IgD-negative memory B cell (primary cell): ENCODE data around the gene RNF5. TPM values are rescaled to one million over a fixed set of nuclear protein-coding genes. Genes with fewer than 3 reads are reported as not detected.
"Not testable (repeated sequence)": the region's sequence is repeated elsewhere in the genome, so short reads cannot be mapped to it uniquely, and the experiment has no call there.

Experiments used
- H3K27ac Mint-ChIP-seq, 3 donors: one replicate each; pipeline ENCODE4 v1.8.0; 2020 to 2022; ENCODE audit warnings: mild to moderate bottlenecking in 3 of 3, mixed read lengths in 3 of 3, moderate library complexity in 1 of 3
- H3K27me3 Mint-ChIP-seq: one replicate; pipeline ENCODE4 v1.8.0; 2021; ENCODE audit warnings: mixed read lengths
- H3K36me3 Mint-ChIP-seq: one replicate; pipeline ENCODE4 v1.8.0; 2020; ENCODE audit warnings: mild to moderate bottlenecking, mixed read lengths
- H3K4me1 Mint-ChIP-seq, 3 donors: one replicate each; pipeline ENCODE4 v1.8.0; 2020 to 2022; ENCODE audit warnings: mixed read lengths in 3 of 3, mild to moderate bottlenecking in 1 of 3
- H3K4me3 Mint-ChIP-seq, 4 donors: one replicate each; pipeline ENCODE4 v1.8.0; 2020 to 2022; ENCODE audit warnings: mild to moderate bottlenecking in 4 of 4, mixed read lengths in 4 of 4, moderate library complexity in 3 of 4
- H3K9me3 Mint-ChIP-seq, 3 donors: one replicate each; pipeline ENCODE4 v1.8.0; 2020 to 2021; ENCODE audit warnings: mixed read lengths in 3 of 3, mild to moderate bottlenecking in 1 of 3
- polyA plus RNA-seq: library from polyadenylated mRNA; unstranded; fragments of 300-500 nt; fragmentation: Illumina TruSeq; gene quantifications from one replicate; pipeline ENCODE4 v1.2.3, GENCODE V29; 2021

The RNF5 gene, protein sequence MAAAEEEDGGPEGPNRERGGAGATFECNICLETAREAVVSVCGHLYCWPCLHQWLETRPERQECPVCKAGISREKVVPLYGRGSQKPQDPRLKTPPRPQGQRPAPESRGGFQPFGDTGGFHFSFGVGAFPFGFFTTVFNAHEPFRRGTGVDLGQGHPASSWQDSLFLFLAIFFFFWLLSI
- 88.8 TPM for polyA plus RNA-seq

DNA sequence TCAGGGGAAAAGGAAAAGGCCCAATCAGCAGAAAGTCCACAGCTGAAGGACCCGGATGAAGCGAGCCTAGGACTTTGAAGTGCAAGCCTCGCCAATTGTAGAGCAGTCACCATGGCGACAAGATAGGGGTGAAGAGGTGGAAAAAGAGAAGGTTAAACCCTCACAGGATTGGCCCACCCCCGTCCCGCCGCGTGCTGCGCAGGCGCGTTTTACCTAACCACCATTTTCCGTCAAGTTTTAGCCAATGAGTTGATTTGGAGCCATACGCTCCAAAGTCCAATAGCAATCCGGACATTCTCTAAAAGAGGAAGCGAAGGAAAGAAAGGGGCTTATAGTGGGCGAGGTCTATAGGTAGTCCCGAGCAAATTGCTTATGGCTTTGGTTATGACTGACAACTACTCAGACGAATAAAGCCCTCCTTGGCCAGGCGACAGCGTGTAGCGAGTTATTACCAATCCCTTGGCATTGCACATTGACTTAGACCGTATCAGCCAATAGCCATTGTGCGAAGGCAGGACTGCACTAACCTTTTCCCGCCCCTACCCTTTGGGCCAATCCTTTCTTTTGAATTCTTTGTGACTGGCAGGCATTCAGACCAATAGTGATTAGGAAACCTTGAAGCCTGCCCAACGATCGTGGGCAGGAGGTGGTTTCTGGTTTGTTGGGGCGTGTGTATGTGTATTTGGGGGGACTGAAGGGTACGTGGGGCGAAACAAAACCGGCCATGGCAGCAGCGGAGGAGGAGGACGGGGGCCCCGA, at the start of gene RNF5:
RNF5 (plus strand) TSS at position 618 of the 759 bp plus-strand sequence; CDS start at position 725, 107 bp downstream.
- Mint-ChIP-seq H3K27ac (peak within 1 kb of the TSS; percentile 94 to 99 (median 98)), H3K4me3 (peak within 1 kb of the TSS; percentile 72 to 95 (median 93)), H3K9me3 (no peaks in the 10 kb centered on the region), H3K27me3 (no peaks in the 10 kb centered on the region), H3K4me1 (peaks cover 22 to 54% (median 31%) of the 10 kb centered on the region in 3 donors), H3K36me3 (peaks cover 5% of the 10 kb centered on the region)

DNA sequence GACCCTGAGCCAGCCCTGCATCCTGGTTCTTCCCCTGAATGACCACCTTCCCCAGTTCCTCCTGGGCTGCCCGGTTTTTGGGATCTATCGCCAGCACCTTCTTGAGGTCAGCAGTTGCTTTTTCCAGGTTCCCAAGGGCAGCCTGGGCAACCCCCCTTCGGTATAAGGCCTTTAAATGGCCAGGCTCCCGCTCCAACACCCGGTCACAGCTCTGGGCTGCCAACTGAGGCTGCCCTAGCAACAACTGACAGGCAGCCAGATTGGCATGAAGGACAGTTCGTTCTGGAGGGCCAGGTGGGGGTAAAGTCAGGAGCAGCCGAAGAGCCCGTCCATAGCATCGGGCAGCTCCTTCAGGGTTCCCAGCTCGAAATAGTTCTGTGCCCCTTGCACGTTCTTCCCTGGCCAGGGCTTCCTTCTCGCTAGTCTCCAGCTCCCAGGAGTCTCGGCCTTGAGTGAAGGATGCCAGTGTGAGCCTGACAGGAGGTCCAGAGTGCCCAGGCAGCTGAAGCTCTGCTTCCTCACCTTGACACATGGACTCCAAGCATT, 49.4 kb upstream of the RNF5 start:
- H3K4me3 Mint-ChIP-seq = peak overlapping the region; percentile 93 to 100 (median 100)
- H3K9me3 Mint-ChIP-seq = peaks cover 0 to 2% (median 0%) of the 10 kb centered on the region in 3 donors
- peaks cover 6% of the 10 kb centered on the region for H3K36me3 Mint-ChIP-seq
- H3K27me3 Mint-ChIP-seq = peaks cover 4% of the 10 kb centered on the region
- H3K27ac Mint-ChIP-seq = peak overlapping the region; percentile 89 to 98 (median 92)
- H3K4me1 Mint-ChIP-seq = peaks cover 20 to 37% (median 24%) of the 10 kb centered on the region in 3 donors

DNA sequence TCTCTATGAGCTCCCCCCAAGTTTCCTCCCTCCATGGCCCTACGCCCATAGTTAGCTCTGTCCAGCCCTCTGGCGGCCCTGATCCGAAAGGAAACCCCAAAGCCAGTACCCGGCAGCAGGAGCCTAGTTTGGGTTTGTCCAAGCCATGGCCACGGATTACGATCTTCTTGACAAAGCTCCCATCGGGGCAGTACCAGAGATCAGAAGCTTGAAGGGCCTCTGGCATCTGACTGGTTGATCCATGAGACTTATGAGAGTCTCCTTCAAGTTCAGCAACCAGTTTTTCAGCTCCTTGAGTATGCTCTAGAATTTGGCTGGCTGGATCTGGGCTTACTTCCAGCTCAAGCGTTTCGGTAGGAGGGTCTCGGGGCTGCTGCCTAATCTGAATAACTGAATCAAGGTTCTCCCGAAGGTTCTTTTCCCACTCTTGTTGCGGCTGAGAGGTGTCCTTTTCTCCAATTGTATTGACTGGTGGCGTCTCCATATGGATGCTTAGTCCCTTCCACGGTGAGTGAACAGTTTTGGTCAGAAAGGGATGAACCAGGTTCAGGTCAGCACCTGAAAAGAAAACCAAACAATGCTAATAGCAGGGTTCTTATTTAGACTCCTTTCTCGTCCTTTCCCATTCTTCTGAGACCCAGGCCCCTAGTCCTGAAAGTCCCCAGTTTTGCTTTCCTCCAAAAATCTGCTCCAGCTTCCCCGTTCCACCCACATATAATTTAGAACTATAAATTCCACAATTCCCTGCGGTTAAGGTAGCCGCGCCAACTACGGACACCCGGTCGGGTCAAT, 48.7 kb upstream of the RNF5 start:
- peak overlapping the region; percentile 77 to 95 (median 91) for H3K27ac Mint-ChIP-seq
- peaks cover 0 to 2% (median 0%) of the 10 kb centered on the region in 3 donors for H3K9me3 Mint-ChIP-seq
- peaks cover 6% of the 10 kb centered on the region for H3K36me3 Mint-ChIP-seq
- H3K4me1 Mint-ChIP-seq = peaks cover 18 to 33% (median 24%) of the 10 kb centered on the region in 3 donors
- peaks cover 5% of the 10 kb centered on the region for H3K27me3 Mint-ChIP-seq
- H3K4me3 Mint-ChIP-seq = peak overlapping the region; percentile 86 to 98 (median 94)

DNA sequence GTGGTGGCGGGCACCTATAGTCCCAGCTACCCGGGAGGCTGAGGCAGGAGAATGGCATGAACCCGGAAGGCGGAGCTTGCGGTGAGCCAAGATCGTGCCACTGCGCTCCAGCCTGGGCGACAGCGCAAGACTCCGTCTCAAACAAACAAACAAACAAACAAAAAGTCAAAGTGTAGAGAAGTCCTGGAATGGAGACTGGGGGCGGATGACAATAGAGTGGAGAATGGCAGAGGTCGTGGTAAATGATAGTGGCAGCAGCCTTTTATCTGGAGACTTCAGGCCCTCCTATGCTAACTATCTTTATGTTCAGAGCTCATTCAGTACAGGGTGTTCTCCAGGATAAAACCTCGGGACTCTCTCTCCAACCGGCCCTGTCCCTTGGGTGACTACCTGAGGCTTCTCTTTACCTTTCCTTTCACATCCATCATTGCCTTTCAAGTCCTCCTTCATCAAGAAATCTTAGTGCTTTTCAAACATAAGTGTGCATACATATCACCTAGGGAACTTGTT, 46.7 kb upstream of the RNF5 start:
- Mint-ChIP-seq H3K4me1 (peaks cover 15 to 28% (median 24%) of the 10 kb centered on the region in 3 donors), H3K36me3 (peaks cover 6% of the 10 kb centered on the region), H3K27ac (peak overlapping the region in 1 of 3 donors; percentile 27), H3K9me3 (peaks cover 0 to 2% (median 0%) of the 10 kb centered on the region in 3 donors), H3K4me3 (peak overlapping the region; percentile 39 to 56 (median 50)), H3K27me3 (peaks cover 9% of the 10 kb centered on the region)

DNA sequence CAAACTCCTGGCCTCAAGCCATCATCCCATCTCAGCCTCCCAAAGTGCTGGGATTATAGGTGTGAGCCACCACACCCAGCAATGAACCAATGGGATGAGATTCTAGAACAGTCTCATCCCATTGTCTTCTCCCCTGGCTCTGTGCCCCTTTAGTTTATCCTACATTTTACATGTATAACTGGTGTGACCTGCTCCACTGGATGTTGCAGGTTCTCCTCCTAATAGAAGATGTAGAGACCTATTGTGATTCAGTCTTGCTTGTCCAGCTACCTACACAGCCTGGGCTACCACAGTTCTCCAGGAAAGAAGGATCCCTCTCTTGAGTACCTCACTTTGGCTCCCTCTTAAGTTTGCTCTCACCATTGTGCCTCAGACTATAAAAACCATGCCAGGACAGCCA, 46.1 kb upstream of the RNF5 start:
- peaks cover 11 to 23% (median 20%) of the 10 kb centered on the region in 3 donors for H3K4me1 Mint-ChIP-seq
- peaks cover 0 to 2% (median 0%) of the 10 kb centered on the region in 3 donors for H3K9me3 Mint-ChIP-seq
- peaks cover 9% of the 10 kb centered on the region for H3K27me3 Mint-ChIP-seq
- H3K36me3 Mint-ChIP-seq = peaks cover 3% of the 10 kb centered on the region
- no peak overlapping the region for H3K27ac Mint-ChIP-seq
- peak overlapping the region in 1 of 4 donors; percentile 18 for H3K4me3 Mint-ChIP-seq

DNA sequence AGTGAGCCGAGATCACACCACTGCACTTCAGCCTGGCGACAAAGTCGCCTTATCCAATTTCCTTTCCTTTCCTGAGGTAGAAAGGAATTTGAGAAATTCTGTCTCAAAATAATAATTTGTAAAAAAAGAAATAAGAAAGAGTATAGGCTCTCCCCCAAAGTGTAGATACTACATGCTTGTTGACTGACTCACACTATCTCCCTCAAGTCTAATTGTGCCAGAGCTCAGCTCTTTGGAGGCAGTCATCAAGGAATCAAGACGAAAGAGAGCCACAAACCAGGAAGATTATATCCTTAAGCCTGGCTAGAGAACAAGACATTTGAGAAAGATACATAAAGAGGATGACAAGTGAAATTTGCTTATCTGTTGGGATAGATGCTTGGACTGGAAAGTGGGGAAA, 44.4 kb upstream of the RNF5 start:
- no peak overlapping the region for H3K4me3 Mint-ChIP-seq
- H3K36me3 Mint-ChIP-seq = no peaks in the 10 kb centered on the region
- peaks cover 9% of the 10 kb centered on the region for H3K27me3 Mint-ChIP-seq
- peaks cover 0 to 2% (median 0%) of the 10 kb centered on the region in 3 donors for H3K9me3 Mint-ChIP-seq
- H3K27ac Mint-ChIP-seq = no peak overlapping the region
- H3K4me1 Mint-ChIP-seq = peaks cover 3 to 13% (median 12%) of the 10 kb centered on the region in 3 donors

DNA sequence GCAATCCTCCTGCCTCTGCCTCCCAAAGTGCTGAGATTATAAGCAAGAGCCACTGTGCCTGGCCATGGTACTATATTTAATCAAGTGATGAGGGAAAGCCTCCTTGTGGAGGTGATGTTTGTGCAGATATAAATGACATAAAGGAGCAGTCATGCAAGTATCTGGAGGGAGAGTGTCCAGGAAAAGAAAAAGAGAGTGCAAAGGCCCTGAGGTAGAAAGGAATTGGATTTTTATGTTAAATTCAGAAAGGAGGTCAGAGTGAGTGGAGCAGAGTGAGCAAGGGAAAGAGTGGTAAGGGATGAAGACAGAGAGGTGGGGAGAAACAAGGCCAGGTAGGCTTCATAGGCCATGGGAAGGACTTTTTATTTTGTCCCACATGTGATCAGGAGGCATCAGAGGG, 40.8 kb upstream of the RNF5 start:
- no peaks in the 10 kb centered on the region for H3K4me1 Mint-ChIP-seq
- peaks cover 1% of the 10 kb centered on the region for H3K36me3 Mint-ChIP-seq
- H3K27ac Mint-ChIP-seq = no peak overlapping the region
- H3K27me3 Mint-ChIP-seq = peaks cover 8% of the 10 kb centered on the region
- no peak overlapping the region for H3K4me3 Mint-ChIP-seq
- no peaks in the 10 kb centered on the region for H3K9me3 Mint-ChIP-seq

DNA sequence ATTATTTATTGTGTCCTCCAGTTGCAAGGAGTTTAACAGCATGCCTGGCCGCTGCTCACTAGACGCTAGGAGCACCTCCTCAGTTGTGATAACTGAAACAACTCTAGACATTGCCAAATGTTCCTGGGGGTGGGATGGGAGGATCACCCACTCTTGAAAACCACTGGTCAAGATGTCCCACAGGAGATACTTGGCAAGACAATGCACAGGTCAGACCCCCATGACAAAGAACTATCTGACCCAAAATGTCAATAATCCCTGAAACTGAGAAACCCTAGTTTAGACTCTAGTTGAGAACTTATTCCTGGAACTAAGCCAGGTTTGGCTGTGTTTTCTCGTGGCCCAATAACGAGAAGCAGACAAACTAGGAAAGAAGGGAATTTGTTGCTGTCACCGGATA, 38.6 kb upstream of the RNF5 start:
- H3K9me3 Mint-ChIP-seq = no peaks in the 10 kb centered on the region
- no peak overlapping the region for H3K27ac Mint-ChIP-seq
- H3K4me1 Mint-ChIP-seq = no peaks in the 10 kb centered on the region
- H3K27me3 Mint-ChIP-seq = peaks cover 6% of the 10 kb centered on the region
- H3K4me3 Mint-ChIP-seq = no peak overlapping the region
- H3K36me3 Mint-ChIP-seq = peaks cover 1% of the 10 kb centered on the region

DNA sequence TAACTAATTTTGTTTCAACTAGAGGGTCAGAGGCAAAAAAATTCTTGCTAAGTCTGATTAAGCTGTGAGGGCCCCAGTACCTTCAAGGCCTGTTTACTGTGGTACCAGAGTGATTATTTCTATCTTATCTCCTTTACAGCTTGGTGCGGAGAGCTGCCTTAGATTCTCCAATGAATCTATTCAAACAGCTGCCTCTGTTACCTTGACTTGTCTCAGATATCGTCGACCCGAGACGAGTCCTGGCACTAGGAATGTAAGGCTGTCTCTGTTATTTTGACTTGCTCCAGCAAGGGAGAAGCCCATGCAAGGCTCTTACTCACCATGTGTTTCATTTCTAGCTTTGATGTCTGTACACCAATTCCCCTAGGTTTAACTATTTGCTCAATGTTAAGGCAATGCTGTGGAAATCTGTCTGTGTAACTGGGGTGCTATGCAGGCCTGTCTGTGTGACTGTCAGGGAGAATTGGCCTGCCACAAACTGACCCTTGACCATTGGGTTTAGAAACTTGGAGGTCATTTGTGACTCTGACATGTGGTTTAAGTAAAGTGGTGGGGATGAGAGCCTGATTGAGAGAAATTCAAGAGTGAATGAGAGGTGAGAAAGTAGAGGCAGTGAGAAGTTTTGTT, 37.7 kb upstream of the RNF5 start:
- no peaks in the 10 kb centered on the region for H3K9me3 Mint-ChIP-seq
- H3K27ac Mint-ChIP-seq = no peak overlapping the region
- peaks cover 3% of the 10 kb centered on the region for H3K27me3 Mint-ChIP-seq
- H3K4me3 Mint-ChIP-seq = no peak overlapping the region
- no peaks in the 10 kb centered on the region for H3K4me1 Mint-ChIP-seq
- peaks cover 1% of the 10 kb centered on the region for H3K36me3 Mint-ChIP-seq

DNA sequence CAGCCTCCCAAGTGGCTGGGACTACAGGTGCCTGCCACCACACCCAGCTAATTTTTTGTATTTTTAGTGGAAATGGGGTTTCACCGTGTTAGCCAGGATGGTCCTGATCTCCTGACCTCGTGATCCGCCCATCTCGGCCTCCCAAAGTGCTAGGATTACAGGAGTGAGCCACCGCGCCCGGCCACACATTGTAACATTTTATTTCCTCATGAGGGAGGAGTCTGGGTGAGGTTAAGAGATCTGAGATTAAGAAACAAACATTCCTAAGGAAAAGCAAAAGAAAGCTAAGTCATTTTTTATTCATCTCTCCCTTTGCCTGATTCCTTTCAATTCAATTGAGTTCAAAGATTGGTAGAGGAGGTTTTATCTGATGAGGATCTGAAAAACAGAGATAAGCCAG, 34.0 kb upstream of the RNF5 start:
- H3K4me1 Mint-ChIP-seq, H3K36me3 Mint-ChIP-seq, H3K4me3 Mint-ChIP-seq, H3K9me3 Mint-ChIP-seq, H3K27ac Mint-ChIP-seq: not testable (repeated sequence)
- H3K27me3 Mint-ChIP-seq = peaks cover 24% of the 10 kb centered on the region

DNA sequence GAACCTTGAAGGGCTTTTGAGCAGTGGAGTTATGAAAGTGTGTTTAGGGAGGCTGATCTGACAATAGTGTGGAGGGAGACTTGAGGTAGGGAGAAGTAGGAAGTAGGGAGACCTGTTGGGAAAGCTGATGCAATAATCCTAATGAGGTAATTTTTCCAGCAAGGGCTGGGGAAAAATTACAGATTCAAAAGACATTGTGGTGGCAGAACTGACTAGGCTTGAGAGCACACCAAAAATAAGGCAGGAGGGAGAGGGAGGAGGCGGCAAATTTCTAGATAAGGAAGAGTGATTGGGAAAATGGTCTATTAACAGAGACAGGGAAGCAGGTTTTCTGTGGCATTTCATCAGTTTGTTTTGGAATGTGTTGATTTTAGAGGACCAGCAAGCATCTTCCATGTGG, 31.9 kb upstream of the RNF5 start:
- Mint-ChIP-seq H3K9me3 (peaks cover 0 to 4% (median 0%) of the 10 kb centered on the region in 3 donors), H3K27ac (no peak overlapping the region), H3K4me3 (no peak overlapping the region)

DNA sequence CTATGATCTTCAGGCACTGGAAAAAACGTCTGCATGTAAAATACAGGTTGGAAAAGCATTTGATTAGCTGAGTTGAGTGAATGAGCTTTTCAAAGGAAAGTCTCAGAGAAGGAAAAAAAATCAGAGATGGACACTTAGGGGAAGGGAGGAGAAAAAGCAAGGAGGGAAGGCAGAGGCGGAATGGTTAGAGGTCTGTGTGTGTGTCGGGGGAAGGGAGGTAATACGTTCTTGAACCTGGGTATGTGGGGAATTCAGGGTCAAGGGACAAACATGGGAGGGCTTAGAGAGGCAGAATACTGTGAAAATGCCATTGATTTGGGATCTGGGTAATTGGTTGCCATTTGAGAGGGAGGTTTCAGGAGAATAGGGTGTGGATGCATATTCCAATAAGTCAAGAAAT, 31.5 kb upstream of the RNF5 start:
- Mint-ChIP-seq H3K27ac (no peak overlapping the region), H3K4me1 (peaks cover 0 to 11% (median 6%) of the 10 kb centered on the region in 3 donors), H3K36me3 (no peaks in the 10 kb centered on the region), H3K4me3 (peak overlapping the region in 1 of 4 donors; percentile 0), H3K27me3 (peaks cover 37% of the 10 kb centered on the region), H3K9me3 (peaks cover 0 to 4% (median 0%) of the 10 kb centered on the region in 3 donors)

More for the DNA sequence above, 31.9 kb upstream of the RNF5 start:
- Mint-ChIP-seq H3K4me1 (peaks cover 0 to 11% (median 6%) of the 10 kb centered on the region in 3 donors), H3K27me3 (peaks cover 37% of the 10 kb centered on the region), H3K36me3 (no peaks in the 10 kb centered on the region)

DNA sequence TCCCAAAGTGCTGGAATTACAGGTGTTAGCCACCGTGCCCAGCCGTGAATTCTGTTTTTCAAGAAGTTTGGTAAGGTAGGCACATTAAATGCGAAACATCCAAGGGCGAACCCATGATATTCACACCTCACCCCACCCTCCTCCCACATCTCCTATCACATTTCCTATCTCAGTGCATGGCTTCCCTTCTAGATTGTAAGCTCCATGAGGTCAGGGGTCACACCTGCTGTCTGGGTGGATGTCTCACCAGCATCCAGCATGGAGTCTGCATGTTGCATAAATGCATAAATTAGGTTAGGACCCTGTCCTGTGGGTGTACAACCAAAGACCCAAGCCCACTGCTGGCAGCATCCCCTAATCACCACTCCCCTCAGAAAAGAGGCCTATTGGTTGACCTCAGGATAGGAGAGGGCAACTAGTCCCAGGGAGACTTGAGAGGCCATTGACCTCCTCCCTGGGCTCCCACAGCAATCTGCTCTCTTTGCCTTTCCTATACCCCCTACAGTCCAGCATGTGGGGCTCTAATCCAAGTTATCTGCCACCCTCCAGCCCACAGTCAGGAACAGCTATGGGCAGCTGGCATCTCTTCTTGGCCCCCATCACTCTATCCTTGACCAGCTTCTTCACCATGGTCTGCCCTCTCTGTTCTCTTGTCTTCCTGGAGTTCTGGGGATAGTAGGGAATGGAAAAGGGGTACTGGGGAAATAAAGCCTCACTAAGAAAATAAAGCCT, 30.6 kb upstream of the RNF5 start:
- H3K27me3 Mint-ChIP-seq = peaks cover 41% of the 10 kb centered on the region
- H3K27ac Mint-ChIP-seq = no peak overlapping the region
- no peak overlapping the region for H3K4me3 Mint-ChIP-seq
- peaks cover 1 to 11% (median 6%) of the 10 kb centered on the region in 3 donors for H3K4me1 Mint-ChIP-seq
- H3K9me3 Mint-ChIP-seq = peaks cover 0 to 4% (median 0%) of the 10 kb centered on the region in 3 donors
- no peaks in the 10 kb centered on the region for H3K36me3 Mint-ChIP-seq
